T-helper 9 cell (primary cell): Measurements from ENCODE around the gene PAM.
"Not testable (repeated sequence)": the region's sequence is repeated elsewhere in the genome, so short reads cannot be mapped to it uniquely, and the experiment has no call there.

ENCODE experiments used
- DNase-seq: peaks from one replicate; pipeline ENCODE4 v3.0.0-alpha.2; 2020

Gene PAM

GRCh38 chr5:102903074-102903871, 148.2 kb downstream of the PAM start:
- no peak for DNase-seq

GRCh38 chr5:102905056-102905455, 150.0 kb downstream of the PAM start:
- no peak for DNase-seq

DNA sequence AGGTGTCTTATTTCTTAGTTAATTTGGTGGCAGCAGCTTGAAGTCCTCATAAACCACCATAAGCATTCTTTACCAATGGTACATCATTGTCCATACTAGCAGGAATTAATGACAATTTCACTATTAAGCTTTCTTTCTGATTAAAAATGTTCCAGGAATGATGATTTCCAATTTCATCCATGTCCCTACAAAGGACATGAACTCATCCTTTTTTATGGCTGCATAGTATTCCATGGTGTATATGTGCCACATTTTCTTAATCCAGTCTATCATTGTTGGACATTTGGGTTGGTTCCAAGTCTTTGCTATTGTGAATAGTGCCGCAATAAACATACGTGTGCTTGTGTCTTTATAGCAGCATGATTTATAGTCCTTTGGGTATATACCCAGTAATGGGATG, 152.0 kb downstream of the PAM start:
- not testable (repeated sequence) for DNase-seq

- no peak for DNase-seq
Measured at GRCh38 chr5:102910240-102911226, 155.4 kb downstream of the PAM start.

- no peak for DNase-seq
Measured at GRCh38 chr5:102911973-102912372, 156.9 kb downstream of the PAM start.

DNA sequence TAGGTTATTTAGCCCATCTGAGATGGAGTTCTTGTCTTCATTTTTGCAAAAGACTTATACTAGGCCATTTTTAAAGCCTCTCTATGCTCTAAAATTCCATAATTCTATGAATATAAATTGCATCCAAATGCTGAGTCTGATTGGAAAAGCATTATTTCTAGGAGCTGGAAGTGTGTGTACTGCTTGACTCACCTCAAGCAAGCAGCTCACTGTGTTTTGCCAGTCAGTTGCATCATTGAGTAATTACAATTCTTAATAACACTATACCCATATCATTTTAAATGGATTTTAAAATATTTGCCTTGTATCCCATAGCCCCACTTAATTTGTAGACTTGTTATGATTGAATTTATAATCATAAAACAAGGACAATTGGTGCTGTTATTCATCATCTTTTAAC, 161.0 kb downstream of the PAM start:
- DNase-seq = no peak

DNA sequence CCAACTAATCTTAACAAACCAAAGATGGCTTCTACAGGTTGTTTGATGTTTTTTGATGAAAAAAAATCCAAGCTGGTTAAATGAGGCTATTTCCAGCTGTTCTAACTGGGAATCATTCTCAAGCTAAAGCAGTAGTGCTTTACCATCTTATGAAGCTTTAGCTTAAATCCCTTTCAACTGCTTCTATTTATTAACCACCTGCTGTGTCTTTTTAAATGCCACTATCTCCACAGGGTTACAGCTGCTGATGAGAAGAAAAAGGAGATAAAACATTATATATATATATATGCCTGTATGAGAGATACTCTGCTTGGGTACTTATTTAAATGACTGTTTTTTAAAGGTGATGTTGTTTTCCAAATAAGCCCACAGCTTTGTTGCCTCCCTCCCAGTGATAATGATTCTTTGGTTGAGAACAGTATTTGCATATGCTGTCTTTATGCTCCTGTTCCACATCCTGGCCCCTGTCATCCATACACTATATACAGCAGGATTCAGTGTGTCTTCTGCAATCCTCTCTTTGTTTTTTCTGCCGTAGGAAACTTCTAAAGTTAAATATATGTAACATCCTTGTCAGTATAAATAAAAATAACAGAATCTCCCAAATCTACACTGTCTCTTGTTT, 164.0 kb downstream of the PAM start:
- DNase-seq = no peak

- no peak for DNase-seq
Measured at GRCh38 chr5:102920762-102921161, 165.7 kb downstream of the PAM start.

DNA sequence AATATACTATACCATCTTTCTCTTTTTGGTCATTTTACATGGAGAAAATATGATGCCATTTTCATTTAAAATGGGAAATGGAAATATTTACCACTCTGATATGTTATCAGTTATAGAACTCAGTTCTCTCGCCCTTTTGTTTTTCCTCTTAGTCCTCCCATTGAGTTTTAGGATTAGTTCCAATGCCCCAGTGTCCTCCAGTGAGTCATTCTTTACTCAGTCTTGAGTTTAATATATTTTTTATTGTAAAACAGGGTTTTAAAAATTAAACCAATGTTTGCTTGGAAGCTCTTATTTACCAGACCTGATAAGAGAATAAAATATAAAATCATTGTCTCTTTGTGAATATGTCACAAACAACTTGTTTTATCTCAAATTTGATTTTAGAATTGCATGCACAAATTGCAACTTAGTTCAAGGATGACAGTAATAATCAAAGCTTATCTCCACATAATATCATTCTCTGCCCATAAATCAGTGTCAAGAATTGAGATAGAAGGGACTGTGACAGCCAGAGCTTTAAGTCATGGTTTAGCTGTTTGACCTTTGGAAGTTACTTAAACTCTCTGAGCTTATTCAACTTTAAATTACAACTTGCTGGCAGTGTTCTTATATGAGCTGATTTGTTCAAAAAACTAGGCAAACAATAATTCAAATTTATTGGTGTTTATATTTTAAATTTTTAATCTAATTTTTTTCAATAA, 166.4 kb downstream of the PAM start:
- no peak for DNase-seq

- no peak for DNase-seq
Measured at GRCh38 chr5:102922111-102922720, 167.1 kb downstream of the PAM start.

DNA sequence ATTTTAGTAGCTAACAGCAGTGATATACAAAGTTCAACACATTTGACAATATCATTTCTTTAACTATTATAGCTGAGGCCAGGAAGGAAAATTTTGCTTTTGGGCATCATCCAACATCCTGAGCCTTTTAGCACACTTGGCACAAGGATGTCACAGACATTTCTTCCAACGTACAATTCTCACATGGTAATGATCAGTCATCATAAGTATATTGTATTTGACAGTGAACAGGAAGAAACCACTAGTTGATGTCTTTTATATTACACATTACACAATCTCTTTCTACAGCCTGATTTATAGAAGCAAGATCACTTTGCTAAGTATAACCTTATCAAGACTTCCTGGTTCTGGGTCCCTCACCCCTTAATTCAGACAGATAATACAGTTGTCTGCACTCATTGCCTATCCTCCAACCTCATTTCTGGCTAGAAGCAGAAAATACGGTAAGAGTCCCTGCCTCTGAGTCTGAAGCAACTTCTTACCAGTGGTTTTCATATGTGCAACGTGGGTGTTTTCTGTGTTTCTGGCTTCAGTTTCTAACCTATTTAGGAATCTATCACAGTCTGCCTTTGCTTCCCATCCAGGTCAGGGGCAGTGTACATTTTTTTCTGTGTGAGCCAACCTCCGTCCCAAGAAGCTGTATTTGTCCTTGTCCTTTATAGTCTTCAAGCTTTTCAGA, 167.8 kb downstream of the PAM start:
- no peak for DNase-seq

- DNase-seq = no peak
Measured at GRCh38 chr5:102924963-102925362, 169.9 kb downstream of the PAM start.

DNA sequence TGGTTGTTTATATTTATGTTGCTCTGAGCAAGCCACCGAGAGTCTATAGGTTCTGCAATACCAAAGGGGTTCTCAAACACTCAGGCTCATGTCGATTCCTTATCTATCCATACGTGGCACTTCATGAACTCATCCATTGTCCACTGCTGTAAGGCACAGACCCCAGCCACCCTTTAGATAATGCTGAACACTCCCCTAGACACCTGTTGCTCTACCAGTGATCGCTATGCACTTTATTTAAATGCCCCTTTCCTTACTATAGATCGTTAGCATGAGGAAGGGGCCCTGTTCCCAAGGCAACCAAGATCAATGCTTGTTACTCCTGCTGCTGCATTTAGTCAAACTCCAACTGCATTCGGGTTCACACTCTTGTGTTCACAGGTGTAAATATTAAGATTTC, 171.9 kb downstream of the PAM start:
- DNase-seq = no peak

DNA sequence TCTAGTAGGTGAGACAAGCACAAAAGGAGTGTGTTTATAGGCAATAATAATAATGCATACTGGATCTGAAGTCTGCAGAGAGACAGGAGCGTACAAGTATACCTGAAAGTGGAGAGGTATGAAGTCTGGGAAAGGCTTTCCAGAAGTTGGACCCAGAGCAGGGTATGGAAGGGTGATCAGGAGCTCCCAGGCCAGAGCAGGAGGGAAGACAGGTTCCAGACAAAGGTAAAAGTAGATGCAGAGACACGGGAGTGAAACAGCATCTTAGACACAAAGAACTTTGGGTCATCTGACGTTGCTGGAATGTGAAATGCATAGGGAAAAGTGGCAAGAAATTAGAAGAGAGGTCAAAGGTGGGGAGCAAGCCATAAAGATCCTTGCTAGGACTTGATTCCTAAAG, 175.1 kb downstream of the PAM start:
- no peak for DNase-seq

- no peak for DNase-seq
Measured at GRCh38 chr5:102931085-102931725, 176.1 kb downstream of the PAM start.

DNA sequence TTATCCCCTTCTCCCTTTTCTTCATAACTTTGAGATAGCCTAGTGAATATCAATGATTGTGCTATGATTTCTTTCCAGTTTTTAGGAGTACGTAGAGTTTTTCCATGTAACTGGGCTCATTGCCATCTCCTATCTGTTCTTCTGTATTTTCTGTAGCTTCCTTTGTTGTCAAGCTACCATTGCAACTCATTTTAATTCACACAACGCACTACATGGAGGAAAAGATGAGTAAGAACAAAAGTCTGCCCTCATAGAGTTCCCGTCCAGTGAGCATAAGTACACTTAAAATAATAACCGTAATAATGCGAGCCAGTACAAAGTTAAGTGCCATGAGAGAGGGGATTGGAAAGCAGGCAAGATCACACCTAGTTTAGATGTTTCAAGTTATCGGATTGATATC, 177.7 kb downstream of the PAM start:
- DNase-seq = no peak

DNA sequence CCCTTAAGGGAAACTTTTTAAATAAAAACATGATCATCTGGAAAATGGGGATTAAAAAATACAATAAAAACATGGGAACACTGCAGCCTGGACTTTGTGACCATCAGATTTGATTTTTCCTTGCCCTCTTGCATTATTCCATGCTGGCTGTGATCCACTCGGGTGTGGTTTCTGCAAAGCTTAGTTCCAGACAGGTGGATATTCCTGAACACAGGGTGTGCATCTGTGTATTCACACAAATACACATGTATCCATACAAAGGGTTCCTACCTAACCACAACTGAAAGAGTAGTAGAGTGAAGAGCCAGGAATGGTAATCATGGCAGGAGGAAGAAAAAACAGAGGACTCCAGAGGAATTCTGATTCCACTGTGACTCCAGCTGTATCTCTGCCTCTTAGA, 178.2 kb downstream of the PAM start:
- no peak for DNase-seq

DNA sequence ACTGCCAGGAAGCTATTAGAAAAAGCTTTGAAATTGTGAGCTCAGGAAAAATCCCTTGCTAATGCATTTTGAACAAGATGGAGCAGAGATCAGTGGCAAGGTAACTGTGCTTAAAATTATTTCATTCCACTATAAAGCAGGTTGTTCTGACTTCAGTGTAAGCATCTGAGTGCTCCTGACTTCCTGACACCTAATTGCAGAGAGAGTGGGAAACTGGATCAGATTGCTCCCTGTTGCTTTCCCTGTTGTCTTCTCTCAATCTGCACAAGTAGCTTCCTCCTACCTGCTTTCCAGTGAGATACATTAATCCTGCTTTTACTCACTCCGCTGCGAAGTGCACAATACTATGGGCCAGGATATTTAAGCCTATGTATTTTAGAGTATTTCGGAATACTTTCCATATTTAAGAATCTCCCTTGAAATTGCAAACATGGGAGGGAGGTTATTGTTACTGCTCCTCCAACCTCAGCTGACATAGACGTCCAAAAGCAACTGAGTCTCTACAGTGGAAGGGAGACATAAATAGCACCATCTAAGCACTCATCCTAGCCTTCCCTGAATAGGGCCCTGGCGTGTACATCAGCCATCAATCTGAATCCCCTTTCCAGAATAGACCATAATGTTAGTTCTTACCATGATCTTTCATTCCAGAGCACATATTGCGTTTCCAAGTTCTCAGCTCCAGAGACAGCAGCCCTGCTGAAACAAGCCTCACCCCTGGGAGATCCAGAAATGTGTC, 178.8 kb downstream of the PAM start:
- no peak for DNase-seq

- DNase-seq = no peak
Measured at GRCh38 chr5:102937894-102938293, 182.8 kb downstream of the PAM start.

- no peak for DNase-seq
Measured at GRCh38 chr5:102941111-102941510, 186.0 kb downstream of the PAM start.
